GM12874 (cell line): ENCODE data around the gene KCNQ1.

Experiments
- CTCF ChIP-seq: IDR thresholded peaks from 2 replicates; pipeline ENCODE4 v1.5.1; 2011; ENCODE audit warnings: low read depth, mild to moderate bottlenecking, control low read depth, low read length, moderate library complexity; ENCODE audit not compliant: insufficient read depth

KCNQ1 gene

GRCh38 chr11:2594267-2594666 is 149.5 kb downstream of the KCNQ1 start:
- no peak for TF ChIP-seq CTCF

GRCh38 chr11:2595204-2595603 is 150.4 kb downstream of the KCNQ1 start:
- no peak for TF ChIP-seq CTCF

DNA sequence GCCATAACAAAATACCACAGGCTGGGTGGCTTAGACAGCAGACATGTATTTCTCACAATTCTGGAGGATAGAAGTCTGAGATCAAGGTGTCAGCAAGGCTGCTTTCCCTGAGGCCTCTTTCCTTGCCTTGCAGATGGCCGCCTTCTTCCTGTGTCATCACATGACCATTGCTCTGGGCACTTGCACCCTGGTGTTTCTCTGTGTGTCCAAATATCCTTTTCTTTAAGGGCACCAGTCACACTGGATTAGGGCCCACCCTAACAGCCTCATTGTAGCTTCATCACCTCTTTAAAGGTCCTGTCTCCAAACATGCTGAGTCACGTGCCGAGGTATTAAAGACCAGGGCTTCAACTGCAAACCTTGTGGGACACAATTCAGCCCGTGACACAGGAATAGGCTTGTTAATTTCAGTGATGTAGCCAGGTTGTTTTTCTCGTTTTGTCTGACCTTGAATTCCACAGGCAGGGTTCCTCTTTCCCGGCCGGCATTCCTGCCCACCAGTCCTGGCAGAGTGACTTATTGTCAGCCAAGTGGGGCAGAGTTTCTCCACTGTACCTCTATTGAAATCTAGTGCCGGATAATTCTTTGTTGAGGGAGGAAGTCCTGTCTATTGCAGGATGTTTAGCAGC is 154.9 kb downstream of the KCNQ1 start:
- TF ChIP-seq CTCF = no peak

DNA sequence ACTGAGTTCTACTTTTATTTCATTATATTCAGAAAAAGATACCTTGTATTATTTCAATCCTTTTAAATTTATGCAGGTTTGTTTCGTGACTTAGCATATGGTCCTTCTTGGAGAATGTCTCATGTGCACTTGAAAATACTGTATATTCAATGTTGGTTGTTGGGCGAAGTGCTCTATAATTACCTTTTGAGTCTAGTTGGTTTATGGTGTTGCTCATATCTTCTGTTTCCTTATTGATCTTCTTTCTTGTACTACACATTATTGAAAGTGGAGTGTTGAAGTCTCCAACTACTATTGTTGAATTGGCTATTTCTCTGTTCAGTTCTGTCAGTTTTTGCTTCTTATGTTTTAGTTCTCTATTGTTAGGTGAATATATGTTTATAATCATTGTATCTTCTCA is 164.5 kb downstream of the KCNQ1 start:
- no peak for TF ChIP-seq CTCF

DNA sequence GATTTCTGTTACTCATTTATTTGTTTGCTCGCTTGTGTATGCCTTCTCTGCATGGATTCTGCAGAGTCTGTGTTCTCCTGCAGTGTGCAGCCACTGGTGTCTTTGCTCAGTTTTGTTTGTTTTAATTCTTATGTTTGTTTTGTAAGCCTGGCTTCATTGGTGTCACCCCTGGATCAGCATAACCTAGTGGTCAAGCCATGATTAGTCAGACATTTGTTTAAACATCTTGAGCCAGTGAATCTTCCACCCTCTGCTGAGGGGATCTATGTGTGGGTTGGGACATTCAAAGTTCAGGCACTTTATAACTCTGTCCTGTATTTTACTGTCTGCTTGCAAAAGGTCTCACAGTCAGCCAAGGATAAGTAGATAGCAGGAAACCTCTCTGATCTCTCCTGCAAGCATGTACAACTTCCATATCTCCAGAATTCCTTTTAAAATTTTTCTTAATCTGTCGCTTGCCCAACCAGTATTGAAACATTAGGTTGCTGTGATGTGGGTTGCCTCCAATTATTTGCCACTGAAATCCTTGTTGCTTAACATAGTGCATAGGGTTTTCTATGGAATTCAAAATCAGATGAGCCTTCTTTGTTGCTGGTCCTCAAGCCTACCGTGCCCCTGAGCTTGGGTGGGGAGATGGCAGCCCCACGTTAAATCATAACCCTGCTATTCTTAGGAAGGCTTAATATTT is 168.2 kb downstream of the KCNQ1 start:
- no peak for TF ChIP-seq CTCF

DNA sequence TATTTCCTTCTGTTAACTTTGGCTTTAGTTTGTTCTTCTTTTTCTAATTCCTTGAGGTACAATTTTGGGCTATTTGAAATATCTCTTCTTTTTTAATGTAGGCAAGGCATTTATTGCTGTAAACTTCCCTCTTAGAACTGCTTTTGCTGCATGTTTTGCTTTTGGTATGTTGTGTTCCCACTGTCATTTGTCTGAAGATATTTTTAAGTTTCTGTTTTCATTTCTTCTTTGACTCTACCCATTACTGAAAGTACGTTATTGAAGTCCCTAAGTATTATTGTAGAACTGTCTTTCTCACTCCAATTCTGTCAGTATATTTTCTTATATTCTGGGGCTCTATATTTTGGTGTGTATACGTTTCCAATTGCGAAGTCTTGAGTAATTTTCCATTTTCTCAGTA is 177.1 kb downstream of the KCNQ1 start:
- TF ChIP-seq CTCF = no peak

DNA sequence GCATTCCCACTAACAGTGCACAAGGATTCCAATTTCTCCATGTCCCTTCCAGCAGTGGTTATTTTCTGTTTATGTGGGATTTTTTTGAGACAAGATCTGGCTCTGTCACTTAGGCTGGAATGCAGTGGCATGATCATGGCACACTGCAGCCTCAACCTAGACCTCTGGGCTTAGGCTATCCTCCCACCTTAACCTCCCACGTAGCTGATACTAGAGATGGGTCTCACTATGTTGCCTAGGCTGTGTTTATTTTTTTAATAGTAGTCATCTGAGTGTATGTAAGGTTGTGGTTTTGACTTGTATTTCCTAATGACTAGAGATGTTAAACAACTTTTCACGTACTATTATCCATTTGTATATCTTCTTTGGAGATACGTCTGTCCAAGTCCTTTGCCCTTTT is 180.4 kb downstream of the KCNQ1 start:
- TF ChIP-seq CTCF = no peak

- TF ChIP-seq CTCF = no peak
These were observed 185.9 kb downstream of the KCNQ1 start for GRCh38 chr11:2630679-2631078.
